Measurements from ENCODE around the gene WDR12. TPM values are rescaled to one million over a fixed set of nuclear protein-coding genes. Genes with fewer than 3 reads are reported as not detected.

Gene WDR12
- total and polyA plus RNA-seq, 2 of the 13 experiments (the other 11 are each of a cell fraction or from before 2014, with no cell fraction given), result 94.4 to 216 TPM

DNA sequence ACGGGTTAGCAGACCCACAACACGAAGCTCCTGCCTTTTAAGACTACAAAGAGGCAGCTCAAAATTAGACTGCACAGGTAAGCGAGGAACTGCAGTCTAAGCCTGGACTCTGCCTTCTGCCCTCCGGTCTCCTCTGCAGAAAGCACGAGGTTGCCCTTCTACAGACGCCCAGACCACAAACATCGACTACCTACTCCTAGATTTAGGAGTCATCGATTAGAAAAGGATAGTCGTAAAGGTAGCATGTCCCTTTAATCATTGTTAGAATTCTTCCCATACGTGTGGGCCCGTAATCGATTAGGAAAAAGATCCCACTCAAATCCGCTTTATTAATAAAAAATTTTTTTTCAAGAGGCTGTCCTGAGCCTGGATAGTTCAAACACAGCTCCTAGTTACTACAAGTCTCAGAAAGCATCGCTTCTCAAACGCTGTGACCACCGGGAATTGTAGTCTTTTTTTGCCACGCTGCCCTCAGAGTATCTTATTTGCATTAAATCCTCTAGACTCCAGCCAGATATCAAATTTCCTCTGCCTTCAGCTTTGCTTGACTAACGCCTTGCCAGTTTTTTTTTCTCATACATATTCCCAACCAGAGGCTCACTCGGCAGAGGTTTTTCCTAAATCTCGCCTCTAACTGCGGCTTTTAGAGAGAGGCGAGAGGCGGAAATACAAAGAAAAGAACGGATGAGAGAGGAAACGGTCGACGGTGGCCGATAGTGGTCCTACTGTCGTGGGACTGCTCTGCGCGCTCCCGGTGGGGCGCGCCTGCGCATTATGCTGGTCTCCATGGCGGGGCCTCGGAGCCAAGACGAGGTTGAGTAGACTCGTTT, at the start of gene WDR12, which contains the start of gene CARF (continued):
- TF ChIP-seq ZBTB40 (IDR thresholded peaks at IDR 0.05), result no peak
- TF ChIP-seq ZBTB40 (CRISPR knock-in tag; IDR thresholded peaks at IDR 0.05), result no peak; the same call in 1 of the 2 replicates
- TF ChIP-seq MAZ (IDR thresholded peaks at IDR 0.05; ENCODE audit: borderline replicate concordance, low read depth, low read length), result no peak
- TF ChIP-seq MAZ (CRISPR knock-in tag; IDR thresholded peaks at IDR 0.05; ENCODE audit: low read depth), result peak; percentile 70
- TF ChIP-seq KLF9 (CRISPR knock-in tag; IDR thresholded peaks at IDR 0.05; ENCODE audit: low read depth), result 0 out of 2 replicates have a peak, but pooled peaks have one; percentile 20
- TF ChIP-seq ZNF431 (CRISPR knock-in tag; IDR thresholded peaks at IDR 0.05; ENCODE audit: borderline replicate concordance, low read depth), result peak; percentile 72; the same call in 1 of the 2 replicates
- peak; percentile 76 for TF ChIP-seq XRCC5 (optimal IDR thresholded peaks at IDR 0.05; ENCODE audit: low read length)
- peak; percentile 81; the same call in 1 of the 2 replicates for TF ChIP-seq ZNF788 (CRISPR knock-in tag; IDR thresholded peaks at IDR 0.05; ENCODE audit: borderline replicate concordance)
- 0 out of 2 replicates have a peak, but pooled peaks have one; percentile 45 for TF ChIP-seq ZNF124 (CRISPR knock-in tag; IDR thresholded peaks at IDR 0.05)
- TF ChIP-seq CREB1 (IDR thresholded peaks at IDR 0.05), result peak; percentile 17; the same call in 1 of the 2 replicates
- peak; percentile 81 for TF ChIP-seq CREB1 (CRISPR knock-in tag; IDR thresholded peaks at IDR 0.05)
- peak; percentile 99 for TF ChIP-seq POLR2A (IDR thresholded peaks at IDR 0.05; ENCODE audit: insufficient read depth in 1 of 2, low read depth in 2 of 2, low read length in 2 of 2)
- TF ChIP-seq RAD51 (IDR thresholded peaks at IDR 0.05; ENCODE audit: borderline replicate concordance), result no peak
- TF ChIP-seq TIGD3 (CRISPR knock-in tag; IDR thresholded peaks at IDR 0.05; ENCODE audit: borderline replicate concordance), result no peak
- 0 out of 2 replicates have a peak, but pooled peaks have one; percentile 9 for TF ChIP-seq MEIS1 (CRISPR knock-in tag; IDR thresholded peaks at IDR 0.05; ENCODE audit: borderline replicate concordance)
- TF ChIP-seq IRF2 (CRISPR knock-in tag; IDR thresholded peaks at IDR 0.05), result peak; percentile 62
- TF ChIP-seq ZNF83 (CRISPR knock-in tag; IDR thresholded peaks at IDR 0.05; ENCODE audit: borderline replicate concordance), result 0 out of 2 replicates have a peak, but pooled peaks have one; percentile 70
- 0 out of 2 replicates have a peak, but pooled peaks have one; percentile 2 for TF ChIP-seq NR2F6 (IDR thresholded peaks at IDR 0.05)
- TF ChIP-seq NR2F6 (CRISPR knock-in tag; IDR thresholded peaks at IDR 0.05), result peak; percentile 59; the same call in 1 of the 2 replicates
- TF ChIP-seq NR2F1 (CRISPR knock-in tag; IDR thresholded peaks at IDR 0.05), result peak in 1 of 2 experiments; percentile 91; a peak in 1 of 4 replicates
- no peak for TF ChIP-seq ZNF432 (CRISPR knock-in tag; IDR thresholded peaks at IDR 0.05; ENCODE audit: borderline replicate concordance)
